SU-DHL-6 (cell line): Measurements from ENCODE around the gene YIPF2.

ENCODE experiments used
- CTCF ChIP-seq: fragments of 200-600 bp; sonication (generic); IDR thresholded peaks from one replicate; pipeline ENCODE4 v1.5.1; 2017; ENCODE audit warnings: antibody characterized with exemption, mild to moderate bottlenecking, low read length, moderate library complexity; ENCODE audit not compliant: insufficient read depth, poor library complexity, severe bottlenecking
- EZH2phosphoT487 ChIP-seq: fragments of 200-600 bp; sonication (generic), shearing (Covaris generic); conservative IDR thresholded peaks from 2 replicates; pipeline ENCODE4 v1.6.1; 2018; ENCODE audit warnings: mild to moderate bottlenecking, antibody characterized with exemption, low read length, moderate library complexity, mixed read lengths

- TF ChIP-seq CTCF (no peak), EZH2phosphoT487 (no peak)
Observed at GRCh38 chr19:10921199-10921909, 7.1 kb downstream of the YIPF2 start.
